Prostate gland (tissue), 2 donors: ENCODE results near the gene SLC66A3. TPM values are rescaled to one million over a fixed set of nuclear protein-coding genes. Genes with fewer than 3 reads are reported as not detected.

Experiments used
- DNase-seq: peaks from one replicate; pipeline ENCODE4 v3.0.0-alpha.2; 2019; ENCODE audit warnings: low spot score
- H3K27ac ChIP-seq, 2 donors: fragments of 200-600 bp; sonication (generic); 2 replicates each; pipeline ENCODE4 v1.5.1; 2017 to 2019
- H3K27me3 ChIP-seq: fragments of 200-600 bp; sonication (generic); replicated peaks from 2 replicates; pipeline ENCODE4 v1.5.1; 2019; ENCODE audit not compliant: insufficient read depth
- H3K36me3 ChIP-seq, 2 donors: fragments of 200-600 bp; sonication (generic); 1 replicate in 1 of 2; 2 replicates in 1 of 2; pipeline versions ENCODE4 v1.5.1 to v1.8.1; 2017 to 2019
- H3K4me1 ChIP-seq: fragments of 200-600 bp; sonication (generic); replicated peaks from 2 replicates; pipeline ENCODE4 v1.5.1; 2019
- H3K4me3 ChIP-seq, 2 donors: fragments of 200-600 bp; sonication (generic); 2 replicates each; pipeline ENCODE4 v1.5.1; 2017 to 2019
- H3K9me3 ChIP-seq: fragments of 200-600 bp; sonication (generic); 2 replicates; pipeline ENCODE4 v1.5.1; 2017
- POLR2A ChIP-seq: fragments of 450-650 bp; IDR thresholded peaks from one replicate; pipeline ENCODE4 v1.6.1; 2016; ENCODE audit warnings: antibody characterized with exemption, mild to moderate bottlenecking
- POLR2AphosphoS5 ChIP-seq: sonication (generic); formaldehyde crosslinking; IDR thresholded peaks from one replicate; pipeline ENCODE4 v1.6.1; 2017; ENCODE audit warnings: antibody characterized with exemption
- WGBS: methylation state at CpG from one replicate; pipeline ENCODE4 v1.1.5; 2018; 5-methylcytosine and 5-hydroxymethylcytosine counted together
- intact Hi-C: fragments of 100-400 bp; cut with DNase I; formaldehyde crosslinking; loops from one replicate; pipeline ENCODE4 v1.14.2; 2022
- total RNA-seq, 2 donors: library from RNA; depleted of rRNA; stranded (reverse); fragments of >200 nt; gene quantifications; one replicate each; pipeline ENCODE4 v1.1.0, GENCODE V29; 2016
- TF ChIP-seq, protein P1 (sequence below), 4 experiments: fragments of 200-600 bp in 2 of 4; fragments of 450-650 bp in 2 of 4; sonication (generic) in 2 of 4; IDR thresholded peaks; 1 replicate in 3 of 4; 2 replicates in 1 of 4; pipeline ENCODE4 v1.5.1; 2016 to 2019; ENCODE audit warnings: antibody characterized with exemption in 4 of 4, mild to moderate bottlenecking in 2 of 4, moderate library complexity in 2 of 4

The SLC66A3 gene
- total RNA-seq, 2 donors from 2014 or later: 50.6 to 77.4 TPM

DNA sequence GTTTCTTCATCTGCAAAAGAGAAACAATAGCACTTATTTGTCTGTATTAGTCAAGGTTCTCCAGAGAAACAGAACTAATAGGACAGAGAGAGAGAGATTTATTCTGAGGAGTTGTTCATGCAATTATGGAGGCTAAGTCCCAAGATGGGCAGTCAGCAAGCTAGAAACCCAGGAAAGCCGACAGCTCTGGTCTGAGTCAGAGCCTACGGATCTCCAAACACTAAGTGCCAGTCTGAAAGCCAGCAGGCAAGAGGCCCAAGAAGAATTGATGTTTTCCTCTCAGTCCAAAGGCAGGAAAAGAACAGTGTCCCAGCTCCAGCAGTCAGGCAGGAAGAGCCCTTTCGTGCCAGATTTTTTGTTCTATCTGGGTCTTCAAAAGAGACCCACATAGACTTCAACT lies 36.5 kb upstream of the SLC66A3 start:
- Histone ChIP-seq H3K27me3 (no peaks in the 10 kb centered on the region), H3K27ac (no peak overlapping the region), H3K36me3 (no peaks in the 10 kb centered on the region), H3K4me1 (no peaks in the 10 kb centered on the region), H3K4me3 (no peak overlapping the region), H3K9me3 (no peaks in the 10 kb centered on the region)
- WGBS: 82% methylated on average over 3 of the region's 3 CpGs
- TF ChIP-seq POLR2AphosphoS5: no peak
- no peak for TF ChIP-seq POLR2A
- TF ChIP-seq, protein P1, sequence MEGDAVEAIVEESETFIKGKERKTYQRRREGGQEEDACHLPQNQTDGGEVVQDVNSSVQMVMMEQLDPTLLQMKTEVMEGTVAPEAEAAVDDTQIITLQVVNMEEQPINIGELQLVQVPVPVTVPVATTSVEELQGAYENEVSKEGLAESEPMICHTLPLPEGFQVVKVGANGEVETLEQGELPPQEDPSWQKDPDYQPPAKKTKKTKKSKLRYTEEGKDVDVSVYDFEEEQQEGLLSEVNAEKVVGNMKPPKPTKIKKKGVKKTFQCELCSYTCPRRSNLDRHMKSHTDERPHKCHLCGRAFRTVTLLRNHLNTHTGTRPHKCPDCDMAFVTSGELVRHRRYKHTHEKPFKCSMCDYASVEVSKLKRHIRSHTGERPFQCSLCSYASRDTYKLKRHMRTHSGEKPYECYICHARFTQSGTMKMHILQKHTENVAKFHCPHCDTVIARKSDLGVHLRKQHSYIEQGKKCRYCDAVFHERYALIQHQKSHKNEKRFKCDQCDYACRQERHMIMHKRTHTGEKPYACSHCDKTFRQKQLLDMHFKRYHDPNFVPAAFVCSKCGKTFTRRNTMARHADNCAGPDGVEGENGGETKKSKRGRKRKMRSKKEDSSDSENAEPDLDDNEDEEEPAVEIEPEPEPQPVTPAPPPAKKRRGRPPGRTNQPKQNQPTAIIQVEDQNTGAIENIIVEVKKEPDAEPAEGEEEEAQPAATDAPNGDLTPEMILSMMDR (IDR thresholded peaks at IDR 0.05): no peak
- no peak for DNase-seq
- intact Hi-C loops: no loop called here

GRCh38 chr2:11121099-11121822 lies 34.0 kb upstream of the SLC66A3 start:
- no peak overlapping the region for H3K4me3 ChIP-seq
- no peaks in the 10 kb centered on the region for H3K27me3 ChIP-seq
- H3K4me1 ChIP-seq: no peaks in the 10 kb centered on the region
- no peaks in the 10 kb centered on the region for H3K9me3 ChIP-seq
- WGBS: 63% methylated on average over 8 of the region's 8 CpGs
- no peaks in the 10 kb centered on the region for H3K36me3 ChIP-seq
- TF ChIP-seq POLR2AphosphoS5: no peak
- TF ChIP-seq, protein P1 (IDR thresholded peaks at IDR 0.05): no peak
- no peak for TF ChIP-seq POLR2A
- DNase-seq: no peak
- intact Hi-C loops: loop anchor here (5.0 kb wide), 1 partner anchor 209 kb away; the partner anchor contains the start of gene KCNF1
- H3K27ac ChIP-seq: no peak overlapping the region

DNA sequence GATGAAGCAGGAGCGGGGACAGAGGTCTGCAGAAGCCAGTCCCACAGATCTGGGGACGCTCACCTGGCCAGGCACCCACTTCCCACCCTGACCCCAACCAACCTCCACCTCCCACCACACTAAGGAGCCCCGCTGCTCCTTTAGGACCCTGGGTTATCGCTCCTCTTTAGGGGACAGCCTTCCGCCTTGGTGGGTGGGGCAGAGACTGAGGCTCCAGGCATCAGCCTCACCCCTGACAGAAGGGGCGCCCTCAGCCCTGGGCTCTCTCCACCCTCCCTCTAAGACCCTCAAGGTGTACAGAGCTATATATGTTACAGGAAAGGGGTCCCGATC lies 33.5 kb upstream of the SLC66A3 start:
- no peak overlapping the region for H3K4me3 ChIP-seq
- TF ChIP-seq, protein P1 (IDR thresholded peaks at IDR 0.05): no peak
- TF ChIP-seq POLR2AphosphoS5: no peak
- no peak for TF ChIP-seq POLR2A
- no peaks in the 10 kb centered on the region for H3K9me3 ChIP-seq
- H3K27me3 ChIP-seq: no peaks in the 10 kb centered on the region
- H3K4me1 ChIP-seq: no peaks in the 10 kb centered on the region
- DNase-seq: no peak
- WGBS: 73% methylated on average over 7 of the region's 7 CpGs
- H3K36me3 ChIP-seq: no peaks in the 10 kb centered on the region
- H3K27ac ChIP-seq: no peak overlapping the region
- intact Hi-C loops: loop anchor here (5.0 kb wide), 1 partner anchor 209 kb away; the partner anchor contains the start of gene KCNF1

DNA sequence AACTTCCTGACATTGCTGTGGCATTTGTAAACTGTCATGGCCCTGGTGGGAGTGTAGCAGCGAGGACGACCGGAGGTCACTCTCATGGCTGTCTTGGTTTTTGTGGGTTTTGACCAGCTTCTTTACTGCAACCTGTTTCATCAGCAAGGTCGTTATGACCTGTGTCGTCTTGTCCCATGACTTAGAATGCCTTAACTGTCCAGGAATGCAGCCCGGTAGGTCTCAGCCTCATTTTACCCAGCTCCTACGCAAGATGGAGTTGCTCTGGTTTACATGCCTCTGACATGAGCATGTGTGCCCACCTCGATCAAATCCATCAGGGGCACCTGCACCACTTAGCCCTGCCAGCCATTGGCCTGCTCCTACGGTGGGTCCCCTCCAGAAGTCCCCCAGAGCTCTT lies 32.9 kb upstream of the SLC66A3 start:
- Histone ChIP-seq H3K4me1 (no peaks in the 10 kb centered on the region), H3K9me3 (no peaks in the 10 kb centered on the region), H3K36me3 (no peaks in the 10 kb centered on the region), H3K27me3 (no peaks in the 10 kb centered on the region), H3K27ac (no peak overlapping the region), H3K4me3 (no peak overlapping the region)
- intact Hi-C loops: loop anchor here (5.0 kb wide), 1 partner anchor 210 kb away; the partner anchor contains the start of gene KCNF1
- no peak for TF ChIP-seq POLR2A
- TF ChIP-seq, protein P1 (IDR thresholded peaks at IDR 0.05): no peak
- TF ChIP-seq POLR2AphosphoS5: no peak
- 67% methylated on average over 9 of the region's 9 CpGs for WGBS
- DNase-seq: no peak
